Endothelial cell of umbilical vein (primary cell): Measurements from ENCODE around the gene EXT2. TPM values are rescaled to one million over a fixed set of nuclear protein-coding genes. Genes with fewer than 3 reads are reported as not detected.

ENCODE experiments used
- BruUV-seq: library from RNA; stranded (reverse); fragments of 400-500 nt; replicated peaks from 2 replicates; lab custom pipeline; 2021; lab: Mats Ljungman, UMichigan
- CTCF ChIA-PET: fragments of 300-600, 350-600 bp; sonication (Branson Sonifier 250); formaldehyde crosslinking; loops from one replicate; lab custom pipeline; 2021; ENCODE audit warnings: antibody characterized with exemption, inconsistent platforms; lab: Charles Lee
- POLR2A ChIA-PET: fragments of 300-600, 350-600 bp; sonication (Branson Sonifier 250); formaldehyde crosslinking; loops from one replicate; lab custom pipeline; 2021; ENCODE audit warnings: antibody characterized with exemption, inconsistent platforms; lab: Charles Lee
- DNase-seq: peaks from one replicate; pipeline ENCODE4 v3.0.0-alpha.2; 2011; ENCODE audit warnings: low read depth, low spot score
- FAIRE-seq: peaks from 2 replicates; lab custom pipeline; 2011; peaks lifted over from hg19 to GRCh38; lab: Jason Lieb, UNC
- H2AFZ ChIP-seq: 2 replicates; pipeline ENCODE4 v1.6.0; 2012; ENCODE audit warnings: low read depth, low read length, control low read depth, inconsistent platforms
- H3K27ac ChIP-seq: 2 replicates; pipeline ENCODE4 v1.5.1; 2011; ENCODE audit warnings: low read depth, mild to moderate bottlenecking, control low read depth, low read length, moderate library complexity; ENCODE audit not compliant: insufficient read depth
- H3K27me3 ChIP-seq, 2 experiments: 2 replicates each; pipeline versions ENCODE4 v1.6.0 to v1.6.1; 2011; ENCODE audit warnings: low read length in 2 of 2, mixed read lengths in 1 of 2; ENCODE audit not compliant: control insufficient read depth in 2 of 2, insufficient read depth in 2 of 2
- H3K36me3 ChIP-seq, 2 experiments: 2 replicates in 1 of 2; 3 replicates in 1 of 2; pipeline ENCODE4 v1.5.1; 2011; ENCODE audit warnings: low read length in 2 of 2, mild to moderate bottlenecking in 1 of 2, moderate library complexity in 1 of 2; ENCODE audit not compliant: control insufficient read depth in 2 of 2, insufficient read depth in 2 of 2; ENCODE audit errors: extremely low read depth in 1 of 2
- H3K4me1 ChIP-seq: 3 replicates; pipeline ENCODE4 v1.5.1; 2011; ENCODE audit warnings: mild to moderate bottlenecking, low read length; ENCODE audit not compliant: control insufficient read depth, insufficient read depth; ENCODE audit errors: extremely low read depth
- H3K4me2 ChIP-seq: 2 replicates; pipeline ENCODE4 v1.6.1; 2011; ENCODE audit warnings: low read length, control low read depth, mixed read lengths; ENCODE audit not compliant: insufficient read depth
- H3K4me3 ChIP-seq, 3 experiments: fragments of 200-600 bp in 1 of 3; sonication (generic), shearing (Covaris generic) in 1 of 3; replicated peaks in 1 of 3; 2 replicates each; pipeline ENCODE4 v1.5.1; 2011 to 2016; ENCODE audit warnings: control low read depth in 3 of 3, low read length in 3 of 3, mild to moderate bottlenecking in 2 of 3, inconsistent platforms in 1 of 3, low read depth in 1 of 3, moderate library complexity in 1 of 3; ENCODE audit not compliant: insufficient read depth in 1 of 3
- H3K79me2 ChIP-seq: 2 replicates; pipeline ENCODE4 v1.6.0; 2012; ENCODE audit warnings: low read length, inconsistent platforms; ENCODE audit not compliant: control insufficient read depth, insufficient read depth
- H3K9ac ChIP-seq: replicated peaks from 2 replicates; pipeline ENCODE3; 2011; ENCODE audit warnings: low read length, control low read depth; ENCODE audit not compliant: insufficient read depth; ENCODE audit errors: extremely low read depth
- H3K9me1 ChIP-seq: replicated peaks from 3 replicates; pipeline ENCODE4 v1.6.0; 2011; ENCODE audit warnings: mild to moderate bottlenecking, low read length; ENCODE audit not compliant: control insufficient read depth, insufficient read depth; ENCODE audit errors: extremely low read depth
- H3K9me3 ChIP-seq: replicated peaks from 2 replicates; pipeline ENCODE4 v1.5.1; 2012; ENCODE audit warnings: low read length, inconsistent platforms; ENCODE audit not compliant: control insufficient read depth, insufficient read depth
- H4K20me1 ChIP-seq: replicated peaks from 2 replicates; pipeline ENCODE3; 2011; ENCODE audit warnings: mild to moderate bottlenecking, low read length; ENCODE audit not compliant: control insufficient read depth, insufficient read depth; ENCODE audit errors: extremely low read depth
- FOS ChIP-seq: IDR thresholded peaks from 2 replicates; pipeline ENCODE4 v1.6.1; 2011; ENCODE audit warnings: mild to moderate bottlenecking, low read length, moderate library complexity, borderline replicate concordance; ENCODE audit not compliant: insufficient read depth
- GATA2 ChIP-seq: IDR thresholded peaks from 2 replicates; pipeline ENCODE4 v1.7.0; 2011; ENCODE audit warnings: low read depth, mild to moderate bottlenecking, moderate library complexity, mixed read lengths, low read length; ENCODE audit not compliant: insufficient read length, insufficient read depth
- JUN ChIP-seq: IDR thresholded peaks from 2 replicates; pipeline ENCODE4 v1.6.1; 2011; ENCODE audit warnings: borderline replicate concordance, low read depth; ENCODE audit not compliant: insufficient read length, insufficient read depth
- MAX ChIP-seq: IDR thresholded peaks from 2 replicates; pipeline ENCODE4 v1.6.1; 2011; ENCODE audit not compliant: insufficient read depth, insufficient read length
- MYC ChIP-seq: IDR thresholded peaks from one replicate; pipeline ENCODE4 v1.6.1; 2011; ENCODE audit warnings: mild to moderate bottlenecking, low read depth, low read length
- POLR2A ChIP-seq: IDR thresholded peaks from 2 replicates; pipeline ENCODE4 v1.6.1; 2012; ENCODE audit warnings: low read depth, mild to moderate bottlenecking, control low read depth, low read length
- POLR2AphosphoS5 ChIP-seq: IDR thresholded peaks from 2 replicates; pipeline ENCODE4 v1.6.1; 2012; ENCODE audit warnings: low read depth, mild to moderate bottlenecking, control low read depth, low read length, moderate library complexity; ENCODE audit not compliant: insufficient read depth
- dilution Hi-C: fragments of 300-500 bp; cut with MboI; formaldehyde crosslinking; loops from one replicate; pipeline ENCODE4 v1.15.0; 2019; ENCODE audit warnings: low sequenced_read_pairs; ENCODE audit not compliant: extremely low pct_ligation_motif_present
- intact Hi-C: fragments of 100-400 bp; cut with micrococcal nuclease; formaldehyde crosslinking; loops from one replicate; pipeline ENCODE4 v1.10.0; 2022
- polyA plus RNA-seq, 4 experiments: library from polyadenylated mRNA; depleted of rRNA in 3 of 4; stranded (reverse) in 3 of 4; unstranded in 1 of 4; fragments of >200 nt; gene quantifications; 2 replicates each; pipeline versions ENCODE4 v1.2.1 to v1.2.3, GENCODE V29; 2011 to 2012; ENCODE audit warnings: missing spikeins in 1 of 4
- total RNA-seq: library from RNA; stranded (reverse); gene quantifications from 2 replicates; pipeline ENCODE4 v1.2.3, GENCODE V29; 2021
- TF ChIP-seq, protein P1 (sequence below), 2 donors: IDR thresholded peaks; 1 replicate in 1 of 2; 2 replicates in 1 of 2; pipeline ENCODE4 v1.5.1; 2011; ENCODE audit warnings: low read length in 2 of 2, mild to moderate bottlenecking in 2 of 2, moderate library complexity in 2 of 2, control low read depth in 1 of 2, inconsistent platforms in 1 of 2, low read depth in 1 of 2; ENCODE audit not compliant: insufficient read depth in 1 of 2; ENCODE audit errors: extremely low read depth in 1 of 2

EXT2 gene
- total and polyA plus RNA-seq, 2 donors (not counting 3 experiments of a cell fraction or from before 2014, with no cell fraction given): 50.9 to 60.3 TPM

- no TSS peak for BruUV-seq
- Histone ChIP-seq H3K36me3 (peaks cover 0 to 2% of the 10 kb centered on the region in 2 experiments), H3K27ac (no peak overlapping the region), H3K9ac (no peak overlapping the region), H3K4me2 (no peak overlapping the region), H3K27me3 (no peaks in the 10 kb centered on the region), H2AFZ (no peak overlapping the region), H3K4me1 (no peaks in the 10 kb centered on the region), H3K4me3 (no peak overlapping the region), H3K9me1 (no peaks in the 10 kb centered on the region), H3K9me3 (no peaks in the 10 kb centered on the region), H3K79me2 (no peaks in the 10 kb centered on the region), H4K20me1 (no peaks in the 10 kb centered on the region)
- DNase-seq: no peak
- ChIA-PET CTCF (no interaction called here), POLR2A (no interaction called here)
- intact Hi-C loops (no loop called here), dilution Hi-C loops (no loop called here)
- no peak for FAIRE-seq
- TF ChIP-seq, protein P1, sequence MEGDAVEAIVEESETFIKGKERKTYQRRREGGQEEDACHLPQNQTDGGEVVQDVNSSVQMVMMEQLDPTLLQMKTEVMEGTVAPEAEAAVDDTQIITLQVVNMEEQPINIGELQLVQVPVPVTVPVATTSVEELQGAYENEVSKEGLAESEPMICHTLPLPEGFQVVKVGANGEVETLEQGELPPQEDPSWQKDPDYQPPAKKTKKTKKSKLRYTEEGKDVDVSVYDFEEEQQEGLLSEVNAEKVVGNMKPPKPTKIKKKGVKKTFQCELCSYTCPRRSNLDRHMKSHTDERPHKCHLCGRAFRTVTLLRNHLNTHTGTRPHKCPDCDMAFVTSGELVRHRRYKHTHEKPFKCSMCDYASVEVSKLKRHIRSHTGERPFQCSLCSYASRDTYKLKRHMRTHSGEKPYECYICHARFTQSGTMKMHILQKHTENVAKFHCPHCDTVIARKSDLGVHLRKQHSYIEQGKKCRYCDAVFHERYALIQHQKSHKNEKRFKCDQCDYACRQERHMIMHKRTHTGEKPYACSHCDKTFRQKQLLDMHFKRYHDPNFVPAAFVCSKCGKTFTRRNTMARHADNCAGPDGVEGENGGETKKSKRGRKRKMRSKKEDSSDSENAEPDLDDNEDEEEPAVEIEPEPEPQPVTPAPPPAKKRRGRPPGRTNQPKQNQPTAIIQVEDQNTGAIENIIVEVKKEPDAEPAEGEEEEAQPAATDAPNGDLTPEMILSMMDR (IDR thresholded peaks at IDR 0.05; ENCODE audit: extremely low read depth in 1 of 2, insufficient read depth in 1 of 2, low read depth in 1 of 2, low read length in 2 of 2): no peak
- TF ChIP-seq GATA2 (no peak), JUN (no peak), POLR2AphosphoS5 (no peak), MYC (no peak), FOS (no peak), POLR2A (no peak), MAX (no peak)
Measured at GRCh38 chr11:44108260-44108659, 12.8 kb downstream of the EXT2 start.
